ENCODE data around the gene EYS.
"Not testable (repeated sequence)": the region's sequence is repeated elsewhere in the genome, so short reads cannot be mapped to it uniquely, and the experiment has no call there.

Gene EYS

GRCh38 chr6:63936399-63936798, 1770.6 kb downstream of the EYS start:
- FAIRE-seq: no peak
- no peak for DNase-seq (ENCODE audit: insufficient read length, low spot score)
- no peak for TF ChIP-seq POLR2A (IDR thresholded peaks at IDR 0.05; ENCODE audit: low read depth, low read length)

GRCh38 chr6:63935732-63936131, 1771.3 kb downstream of the EYS start:
- no peak for TF ChIP-seq POLR2A (IDR thresholded peaks at IDR 0.05; ENCODE audit: low read depth, low read length)
- no peak for FAIRE-seq
- DNase-seq (ENCODE audit: insufficient read length, low spot score): no peak

GRCh38 chr6:63933948-63934347, 1773.1 kb downstream of the EYS start:
- not testable (repeated sequence) for DNase-seq (ENCODE audit: insufficient read length, low spot score); FAIRE-seq

- DNase-seq (ENCODE audit: insufficient read length, low spot score) (no peak), FAIRE-seq (no peak)
- TF ChIP-seq POLR2A (IDR thresholded peaks at IDR 0.05; ENCODE audit: low read depth, low read length): no peak
These were observed 1776.2 kb downstream of the EYS start for GRCh38 chr6:63930848-63931247.

GRCh38 chr6:63929111-63929510, 1777.9 kb downstream of the EYS start:
- DNase-seq (ENCODE audit: insufficient read length, low spot score) (no peak), FAIRE-seq (no peak)
- no peak for TF ChIP-seq POLR2A (IDR thresholded peaks at IDR 0.05; ENCODE audit: low read depth, low read length)

- FAIRE-seq (no peak), DNase-seq (ENCODE audit: insufficient read length, low spot score) (no peak)
- TF ChIP-seq POLR2A (IDR thresholded peaks at IDR 0.05; ENCODE audit: low read depth, low read length): no peak
These were observed 1778.4 kb downstream of the EYS start for GRCh38 chr6:63928613-63929012.

- DNase-seq (ENCODE audit: insufficient read length, low spot score) (no peak), FAIRE-seq (no peak)
- TF ChIP-seq POLR2A (IDR thresholded peaks at IDR 0.05; ENCODE audit: low read depth, low read length): no peak
These were observed 1779.8 kb downstream of the EYS start for GRCh38 chr6:63926950-63927927.

GRCh38 chr6:63926258-63926780, 1780.7 kb downstream of the EYS start:
- DNase-seq (ENCODE audit: insufficient read length, low spot score) (no peak), FAIRE-seq (no peak)
- no peak for TF ChIP-seq POLR2A (IDR thresholded peaks at IDR 0.05; ENCODE audit: low read depth, low read length)

- no peak for DNase-seq (ENCODE audit: insufficient read length, low spot score)
- peak; percentile 33 for FAIRE-seq
- TF ChIP-seq POLR2A (IDR thresholded peaks at IDR 0.05; ENCODE audit: low read depth, low read length): no peak
These were observed 1783.8 kb downstream of the EYS start for GRCh38 chr6:63923139-63923739.

GRCh38 chr6:63919556-63920110, 1787.4 kb downstream of the EYS start:
- FAIRE-seq (no peak), DNase-seq (ENCODE audit: insufficient read length, low spot score) (no peak)
- no peak for TF ChIP-seq POLR2A (IDR thresholded peaks at IDR 0.05; ENCODE audit: low read depth, low read length)

GRCh38 chr6:63912887-63913286, 1794.1 kb downstream of the EYS start:
- no peak for TF ChIP-seq POLR2A (IDR thresholded peaks at IDR 0.05; ENCODE audit: low read depth, low read length)
- FAIRE-seq: no peak
- DNase-seq (ENCODE audit: insufficient read length, low spot score): no peak

GRCh38 chr6:63910863-63911551, 1796.0 kb downstream of the EYS start:
- DNase-seq (ENCODE audit: insufficient read length, low spot score): no peak
- TF ChIP-seq POLR2A (IDR thresholded peaks at IDR 0.05; ENCODE audit: low read depth, low read length): no peak
- no peak for FAIRE-seq

- FAIRE-seq (no peak), DNase-seq (ENCODE audit: insufficient read length, low spot score) (no peak)
- TF ChIP-seq POLR2A (IDR thresholded peaks at IDR 0.05; ENCODE audit: low read depth, low read length): no peak
These were observed 1802.3 kb downstream of the EYS start for GRCh38 chr6:63904650-63905248.
